Measurements from ENCODE around the gene ABCC10. TPM values are rescaled to one million over a fixed set of nuclear protein-coding genes. Genes with fewer than 3 reads are reported as not detected.

The ABCC10 gene
- total and polyA plus RNA-seq, 7 donors, result 2.4 to 25.0 (median 12.2) TPM

DNA sequence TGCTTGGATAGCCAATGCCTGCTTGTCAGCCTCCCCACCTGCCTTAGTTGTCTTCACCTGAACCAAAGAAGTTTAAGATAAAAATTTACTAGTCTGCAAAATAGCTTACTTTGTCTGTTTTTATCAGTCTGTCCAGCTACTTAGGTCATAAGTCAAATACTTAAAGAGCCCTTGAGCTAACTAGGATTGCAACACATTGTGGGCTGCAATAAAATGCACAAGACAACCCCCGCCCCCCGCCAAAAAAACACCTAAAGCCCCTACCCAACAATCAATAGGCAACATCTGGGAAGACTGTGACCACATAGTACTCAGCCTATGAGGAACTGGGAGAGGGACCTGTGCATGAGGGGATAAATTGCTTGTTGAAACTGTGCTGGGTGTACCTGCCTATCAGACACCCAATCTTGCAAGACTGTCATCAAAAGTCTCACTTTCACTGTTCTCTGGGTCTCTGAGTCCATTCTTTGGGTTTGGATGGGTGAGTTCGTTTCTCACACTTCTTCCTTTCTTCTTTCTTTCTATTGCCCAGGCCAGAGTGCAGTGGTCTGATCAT, 27.3 kb upstream of the ABCC10 start:
- no peaks in the 10 kb centered on the region for H3K36me3 ChIP-seq

DNA sequence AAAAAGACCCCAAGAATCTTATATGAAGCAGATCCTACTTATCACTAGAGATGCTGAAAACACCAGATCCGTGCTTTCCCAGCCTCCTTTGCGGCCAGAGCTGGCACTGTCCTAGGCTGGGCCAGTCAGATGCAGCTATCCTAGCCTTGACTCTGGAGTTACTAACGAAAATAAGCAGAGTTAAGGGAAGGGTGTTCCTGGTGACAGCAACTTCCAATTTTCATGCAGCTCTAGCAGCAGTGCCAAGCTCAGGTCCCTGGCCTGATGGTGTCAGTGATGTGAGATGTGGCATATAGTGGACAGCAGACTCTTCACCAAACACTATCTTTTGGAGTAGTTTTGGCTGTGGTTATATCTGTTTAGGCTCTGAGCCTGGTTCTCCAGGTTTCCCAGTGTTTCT, 25.6 kb upstream of the ABCC10 start:
- no peaks in the 10 kb centered on the region for H3K4me1 ChIP-seq
- H3K9me3 ChIP-seq, result no peaks in the 10 kb centered on the region
- H3K27me3 ChIP-seq, result no peaks in the 10 kb centered on the region
- no peak for DNase-seq
- no peak overlapping the region for H3K4me3 ChIP-seq
- H3K36me3 ChIP-seq, result no peaks in the 10 kb centered on the region
- H3K27ac ChIP-seq, result no peak overlapping the region
- WGBS, 2 donors, result 92 to 93% methylated on average over 3 of the region's 3 CpGs
- intact Hi-C loops (cut with DNase I), result no loop called here
- TF ChIP-seq, protein P1, sequence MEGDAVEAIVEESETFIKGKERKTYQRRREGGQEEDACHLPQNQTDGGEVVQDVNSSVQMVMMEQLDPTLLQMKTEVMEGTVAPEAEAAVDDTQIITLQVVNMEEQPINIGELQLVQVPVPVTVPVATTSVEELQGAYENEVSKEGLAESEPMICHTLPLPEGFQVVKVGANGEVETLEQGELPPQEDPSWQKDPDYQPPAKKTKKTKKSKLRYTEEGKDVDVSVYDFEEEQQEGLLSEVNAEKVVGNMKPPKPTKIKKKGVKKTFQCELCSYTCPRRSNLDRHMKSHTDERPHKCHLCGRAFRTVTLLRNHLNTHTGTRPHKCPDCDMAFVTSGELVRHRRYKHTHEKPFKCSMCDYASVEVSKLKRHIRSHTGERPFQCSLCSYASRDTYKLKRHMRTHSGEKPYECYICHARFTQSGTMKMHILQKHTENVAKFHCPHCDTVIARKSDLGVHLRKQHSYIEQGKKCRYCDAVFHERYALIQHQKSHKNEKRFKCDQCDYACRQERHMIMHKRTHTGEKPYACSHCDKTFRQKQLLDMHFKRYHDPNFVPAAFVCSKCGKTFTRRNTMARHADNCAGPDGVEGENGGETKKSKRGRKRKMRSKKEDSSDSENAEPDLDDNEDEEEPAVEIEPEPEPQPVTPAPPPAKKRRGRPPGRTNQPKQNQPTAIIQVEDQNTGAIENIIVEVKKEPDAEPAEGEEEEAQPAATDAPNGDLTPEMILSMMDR (IDR thresholded peaks at IDR 0.05), result no peak
- TF ChIP-seq POLR2AphosphoS5 (IDR thresholded peaks at IDR 0.05) (no peak), POLR2A (IDR thresholded peaks at IDR 0.05) (no peak), EP300 (IDR thresholded peaks at IDR 0.05) (no peak)

More for the DNA sequence above, 27.3 kb upstream of the ABCC10 start:
- Histone ChIP-seq H3K4me3 (no peak overlapping the region), H3K9me3 (no peaks in the 10 kb centered on the region), H3K27ac (no peak overlapping the region), H3K4me1 (no peaks in the 10 kb centered on the region), H3K27me3 (no peaks in the 10 kb centered on the region)
- no peak for DNase-seq
- TF ChIP-seq, protein P1 (IDR thresholded peaks at IDR 0.05), result no peak
- no peak for TF ChIP-seq EP300 (IDR thresholded peaks at IDR 0.05)
- no peak for TF ChIP-seq POLR2A (IDR thresholded peaks at IDR 0.05)
- no peak for TF ChIP-seq POLR2AphosphoS5 (IDR thresholded peaks at IDR 0.05)
- intact Hi-C loops (cut with DNase I), result no loop called here
- 75 to 77% methylated on average over 3 of the region's 3 CpGs for WGBS, 2 donors

DNA sequence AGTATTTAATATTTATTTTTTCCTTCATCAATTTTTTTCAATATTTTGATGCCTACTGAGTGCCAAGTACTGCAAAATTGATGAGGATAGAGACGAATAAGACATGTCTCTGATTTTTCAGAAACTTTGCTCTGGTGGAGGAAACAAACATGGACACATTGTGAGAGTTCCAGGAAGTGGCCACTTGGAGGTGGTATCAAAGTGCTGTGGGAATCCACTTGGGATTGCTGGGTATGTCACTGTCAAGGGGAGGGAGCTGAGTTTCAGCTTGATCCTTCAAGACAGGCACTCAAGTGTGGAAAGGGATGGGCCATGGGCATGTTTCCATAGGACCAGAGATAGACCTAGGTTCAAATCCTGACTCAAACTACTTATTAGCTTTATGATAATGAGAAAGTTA, 24.5 kb upstream of the ABCC10 start:
- no peak for TF ChIP-seq POLR2A (IDR thresholded peaks at IDR 0.05)
- TF ChIP-seq POLR2AphosphoS5 (IDR thresholded peaks at IDR 0.05), result no peak
- TF ChIP-seq EP300 (IDR thresholded peaks at IDR 0.05), result no peak
- TF ChIP-seq, protein P1 (IDR thresholded peaks at IDR 0.05), result no peak
- Histone ChIP-seq H3K27ac (no peak overlapping the region), H3K36me3 (no peaks in the 10 kb centered on the region), H3K4me1 (no peaks in the 10 kb centered on the region), H3K4me3 (no peak overlapping the region), H3K9me3 (no peaks in the 10 kb centered on the region), H3K27me3 (no peaks in the 10 kb centered on the region)
- WGBS, 2 donors, result 70 to 89% methylated on average over 1 of the region's 1 CpG
- intact Hi-C loops (cut with DNase I), result no loop called here
- DNase-seq, result no peak

DNA sequence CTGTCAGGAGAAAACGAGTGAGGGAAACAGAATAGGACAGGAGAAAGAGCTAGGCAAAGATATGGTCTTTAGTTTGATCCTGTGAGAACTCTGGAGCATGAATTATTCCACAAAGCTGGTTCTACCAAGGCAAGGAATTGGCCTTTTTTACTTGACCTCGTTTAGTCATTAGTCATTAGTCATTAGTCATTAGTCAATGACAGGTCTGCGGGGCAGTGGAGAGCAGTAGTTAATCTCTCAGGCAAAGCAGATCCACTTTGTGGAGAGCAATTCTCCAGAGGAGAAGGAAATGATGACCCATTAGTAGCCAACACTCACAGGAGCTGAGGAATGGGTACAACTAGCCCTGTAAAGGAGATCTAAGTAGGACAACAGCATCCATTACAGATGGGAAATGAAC, 22.0 kb upstream of the ABCC10 start:
- DNase-seq, result no peak
- H3K4me1 ChIP-seq, result no peaks in the 10 kb centered on the region
- H3K27ac ChIP-seq, result no peak overlapping the region
- no peaks in the 10 kb centered on the region for H3K9me3 ChIP-seq
- intact Hi-C loops (cut with DNase I), result no loop called here
- H3K36me3 ChIP-seq, result no peaks in the 10 kb centered on the region
- WGBS, 2 donors, result 75 to 76% methylated on average over 3 of the region's 3 CpGs
- no peak overlapping the region for H3K4me3 ChIP-seq
- no peaks in the 10 kb centered on the region for H3K27me3 ChIP-seq
- TF ChIP-seq POLR2A (IDR thresholded peaks at IDR 0.05) (no peak), POLR2AphosphoS5 (IDR thresholded peaks at IDR 0.05) (no peak), EP300 (IDR thresholded peaks at IDR 0.05) (no peak)
- TF ChIP-seq, protein P1 (IDR thresholded peaks at IDR 0.05), result no peak

DNA sequence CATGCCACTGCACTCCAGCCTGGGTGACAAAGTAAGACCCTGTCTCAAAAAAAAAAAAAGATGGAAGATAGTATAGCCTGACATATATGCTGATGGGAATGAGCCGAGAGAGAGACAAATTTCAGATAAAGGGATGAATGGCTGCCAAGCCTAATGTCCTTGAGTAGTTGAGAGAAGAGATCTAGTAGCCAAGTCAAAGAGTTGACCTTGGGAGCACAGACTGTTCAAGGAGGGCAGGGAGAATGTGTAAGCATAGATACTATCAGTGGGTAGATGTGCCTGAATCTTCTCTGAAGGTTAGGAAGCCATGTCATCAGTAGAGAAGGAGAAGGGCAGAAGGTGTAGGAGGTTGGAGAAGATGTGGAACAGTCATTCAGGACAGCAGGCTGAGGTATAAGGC, 20.0 kb upstream of the ABCC10 start:
- H3K4me3 ChIP-seq, result no peak overlapping the region
- no peaks in the 10 kb centered on the region for H3K9me3 ChIP-seq
- WGBS, 2 donors, result 93 to 96% methylated on average over 1 of the region's 1 CpG
- TF ChIP-seq POLR2AphosphoS5 (IDR thresholded peaks at IDR 0.05) (no peak), POLR2A (IDR thresholded peaks at IDR 0.05) (no peak), EP300 (IDR thresholded peaks at IDR 0.05) (no peak)
- TF ChIP-seq, protein P1 (IDR thresholded peaks at IDR 0.05), result no peak
- H3K27ac ChIP-seq, result no peak overlapping the region
- intact Hi-C loops (cut with DNase I), result no loop called here
- no peak for DNase-seq
- no peaks in the 10 kb centered on the region for H3K36me3 ChIP-seq
- no peaks in the 10 kb centered on the region for H3K4me1 ChIP-seq
- H3K27me3 ChIP-seq, result no peaks in the 10 kb centered on the region
